Heart left ventricle (tissue), 16 donors: ENCODE measurements around the gene CDAN1. TPM values are rescaled to one million over a fixed set of nuclear protein-coding genes. Genes with fewer than 3 reads are reported as not detected.

Source experiments
- ATAC-seq, 4 donors: fragments of 200-7000 bp; cut with Tn5 transposase; one replicate each; pipeline ENCODE4 v1.9.1; 2020 to 2022; ENCODE audit warnings: moderate library complexity in 4 of 4, mild to moderate bottlenecking in 3 of 4, moderate number of reproducible peaks in 1 of 4
- DNase-seq, 5 donors: peaks; one replicate each; pipeline ENCODE4 v3.0.0-alpha.2; 2020
- H3K27ac ChIP-seq, 12 donors: fragments of 200-600 bp; sonication (generic) in 4 of 12; one replicate each; pipeline versions ENCODE4 v1.5.0 to v1.8.0; 2016 to 2022; ENCODE audit warnings: mild to moderate bottlenecking in 2 of 12
- H3K27me3 ChIP-seq, 9 donors: fragments of 200-600 bp; sonication (generic) in 2 of 9; one replicate each; pipeline versions ENCODE4 v1.5.1 to v1.8.0; 2016 to 2022; ENCODE audit warnings: mild to moderate bottlenecking in 3 of 9
- H3K36me3 ChIP-seq, 9 donors: fragments of 200-600 bp; sonication (generic) in 2 of 9; one replicate each; pipeline versions ENCODE4 v1.5.0 to v1.8.0; 2018 to 2022; ENCODE audit warnings: mild to moderate bottlenecking in 2 of 9
- H3K4me1 ChIP-seq, 12 donors: fragments of 200-600 bp; sonication (generic) in 4 of 12; one replicate each; pipeline versions ENCODE4 v1.5.0 to v1.8.0; 2016 to 2022; ENCODE audit warnings: mild to moderate bottlenecking in 3 of 12
- H3K4me3 ChIP-seq, 12 donors: fragments of 200-600 bp; sonication (generic) in 4 of 12; one replicate each; pipeline versions ENCODE4 v1.5.0 to v1.8.0; 2017 to 2022; ENCODE audit warnings: mild to moderate bottlenecking in 9 of 12, moderate library complexity in 4 of 12
- H3K9me3 ChIP-seq, 12 donors: fragments of 200-600 bp; sonication (generic) in 4 of 12; one replicate each; pipeline versions ENCODE4 v1.5.0 to v1.8.0; 2016 to 2022; ENCODE audit warnings: mild to moderate bottlenecking in 1 of 12
- POLR2A ChIP-seq, 2 donors: fragments of 450-650 bp; IDR thresholded peaks; one replicate each; pipeline ENCODE4 v1.6.1; 2017; ENCODE audit warnings: antibody characterized with exemption in 2 of 2, mild to moderate bottlenecking in 2 of 2, moderate library complexity in 2 of 2
- WGBS, 4 donors: extraction: QIAGEN DNeasy Blood & Tissue Kit in 2 of 4; methylation state at CpG; one replicate each; pipeline versions ENCODE4 v1.1.5 to v1.1.7; 2013 to 2018; 5-methylcytosine and 5-hydroxymethylcytosine counted together
- intact Hi-C, 10 donors: fragments of 100-400 bp; cut with DNase I; formaldehyde crosslinking; loops; one replicate each; pipeline versions ENCODE4 v1.11.1 to v1.14.2; 2022
- polyA plus RNA-seq, 2 donors: library from polyadenylated mRNA; stranded (reverse); fragments of 200-250 nt; gene quantifications; one replicate each; pipeline ENCODE4 v1.2.3, GENCODE V29; 2013
- total RNA-seq, 9 donors: library from RNA; depleted of rRNA in 2 of 9; stranded (reverse); fragments of >200 nt in 2 of 9; fragmentation: NEBNext Ultra II Directional in 3 of 9; extraction: Animal tissue kit (Norgen Biotek cat#: 25700) in 3 of 9; gene quantifications; one replicate each; pipeline versions ENCODE4 v1.1.0 to v1.2.4, GENCODE V29; 2016 to 2023
- TF ChIP-seq, protein P1 (sequence below), 12 donors: fragments of 200-600 bp; sonication (generic) in 4 of 12; IDR thresholded peaks; one replicate each; pipeline versions ENCODE4 v1.5.0 to v1.8.0; 2018 to 2022; ENCODE audit warnings: antibody characterized with exemption in 12 of 12, mild to moderate bottlenecking in 5 of 12
- donor health status: ischemic (EF 13 %, LVEDD 7.1; RV severe dilation, severe dysfunction).
- donor health status: healthy with polysubstance abuse.
- donor health status: DM: no; HTN: yes; CAD: no.
- donor health status: DM: no; HTN: no; CAD: no.
- donor health status: ischemic (EF 25% LVEDD 6.9; RV normal size, moderate dysfunction).
- donor health status: ischemic (EF 25% LVEDD 5.7; RV mildly dilated, moderate dysfunction).
- donor health status: healthy.
- donor health status: DM: yes; HTN: yes; CAD: no.
- donor health status: ischemic (EF 35%, LVEDD 5.7; RV mildly dilated, moderate dysfunction).
- donor health status: nonischemic (EF 11% LVEDD 7.7; RV severe dilation, severe dysfunction).
- donor health status: DM: yes; HTN: yes; CAD: no.
- donor health status: PGD.
- donor health status: ischemic (EF 29% LVEDD 5.4; RV normal size, mild dysfunction).
- donor health status: nonischemic (EF 23%, LVEDD 6.1; RV moderate dilation, normal function).

The CDAN1 gene
- total and polyA plus RNA-seq, 11 donors: 4.3 to 6.9 (median 5.6) TPM

DNA sequence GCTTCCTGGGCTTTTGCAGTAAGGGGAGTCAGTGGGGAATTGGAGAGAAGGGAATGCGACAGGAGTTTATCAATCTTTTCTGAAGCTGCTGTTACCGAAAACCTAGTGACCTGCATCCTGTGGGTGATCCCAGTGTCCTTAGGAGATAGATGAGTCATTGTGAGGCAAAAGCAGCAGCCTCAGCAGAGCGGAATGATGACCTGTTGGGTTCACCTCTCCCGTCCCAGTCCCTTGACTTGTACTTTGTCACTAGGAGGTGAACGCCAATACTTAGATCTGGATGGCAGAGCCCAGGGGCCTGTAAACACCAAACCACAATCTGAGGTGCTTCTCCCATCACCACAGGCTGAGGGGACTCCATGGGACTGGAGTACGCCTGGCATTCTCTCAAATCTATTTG is 17.9 kb downstream of the CDAN1 start:
- ATAC-seq (no peak), DNase-seq (no peak)
- H3K27me3 ChIP-seq: no peaks in the 10 kb centered on the region
- TF ChIP-seq, protein P1, sequence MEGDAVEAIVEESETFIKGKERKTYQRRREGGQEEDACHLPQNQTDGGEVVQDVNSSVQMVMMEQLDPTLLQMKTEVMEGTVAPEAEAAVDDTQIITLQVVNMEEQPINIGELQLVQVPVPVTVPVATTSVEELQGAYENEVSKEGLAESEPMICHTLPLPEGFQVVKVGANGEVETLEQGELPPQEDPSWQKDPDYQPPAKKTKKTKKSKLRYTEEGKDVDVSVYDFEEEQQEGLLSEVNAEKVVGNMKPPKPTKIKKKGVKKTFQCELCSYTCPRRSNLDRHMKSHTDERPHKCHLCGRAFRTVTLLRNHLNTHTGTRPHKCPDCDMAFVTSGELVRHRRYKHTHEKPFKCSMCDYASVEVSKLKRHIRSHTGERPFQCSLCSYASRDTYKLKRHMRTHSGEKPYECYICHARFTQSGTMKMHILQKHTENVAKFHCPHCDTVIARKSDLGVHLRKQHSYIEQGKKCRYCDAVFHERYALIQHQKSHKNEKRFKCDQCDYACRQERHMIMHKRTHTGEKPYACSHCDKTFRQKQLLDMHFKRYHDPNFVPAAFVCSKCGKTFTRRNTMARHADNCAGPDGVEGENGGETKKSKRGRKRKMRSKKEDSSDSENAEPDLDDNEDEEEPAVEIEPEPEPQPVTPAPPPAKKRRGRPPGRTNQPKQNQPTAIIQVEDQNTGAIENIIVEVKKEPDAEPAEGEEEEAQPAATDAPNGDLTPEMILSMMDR (IDR thresholded peaks at IDR 0.05): no peak
- TF ChIP-seq POLR2A (IDR thresholded peaks at IDR 0.05): no peak
- H3K4me1 ChIP-seq: no peaks in the 10 kb centered on the region
- H3K4me3 ChIP-seq: no peak overlapping the region
- WGBS, 4 donors: 78 to 96% (median 90%) methylated on average over 6 of the region's 6 CpGs
- peaks cover 0 to 77% (median 59%) of the 10 kb centered on the region in 9 donors for H3K36me3 ChIP-seq
- no peak overlapping the region for H3K27ac ChIP-seq
- H3K9me3 ChIP-seq: no peaks in the 10 kb centered on the region
- intact Hi-C loops: no loop called here

DNA sequence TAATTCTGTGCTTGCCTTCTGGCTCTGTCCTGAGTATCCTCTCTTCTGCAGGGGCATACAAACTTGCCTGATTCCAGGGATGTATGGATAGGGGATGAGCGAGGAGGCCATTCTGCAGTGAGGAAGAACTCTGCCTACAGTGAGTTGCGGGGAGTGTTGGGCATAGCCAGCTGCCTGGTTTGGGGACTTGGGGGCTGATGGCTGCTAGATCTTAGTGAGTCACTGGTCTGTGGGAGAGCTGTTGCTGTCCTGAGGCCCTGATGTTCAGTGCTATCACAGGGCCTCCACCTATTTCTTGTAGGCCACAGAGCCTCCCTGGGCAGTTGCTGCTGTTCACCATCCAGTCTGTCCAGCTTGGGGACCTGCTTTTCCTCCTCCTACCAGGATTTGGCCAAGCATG is 20.3 kb downstream of the CDAN1 start:
- WGBS, 4 donors: 89 to 100% (median 96%) methylated on average over 2 of the region's 2 CpGs
- Histone ChIP-seq H3K9me3 (no peaks in the 10 kb centered on the region), H3K27ac (no peak overlapping the region), H3K36me3 (peaks cover 0 to 59% (median 41%) of the 10 kb centered on the region in 9 donors), H3K4me3 (no peak overlapping the region), H3K27me3 (no peaks in the 10 kb centered on the region), H3K4me1 (no peaks in the 10 kb centered on the region)
- intact Hi-C loops: no loop called here
- TF ChIP-seq, protein P1 (IDR thresholded peaks at IDR 0.05): no peak
- TF ChIP-seq POLR2A (IDR thresholded peaks at IDR 0.05): no peak
- no peak for ATAC-seq
- DNase-seq: no peak

DNA sequence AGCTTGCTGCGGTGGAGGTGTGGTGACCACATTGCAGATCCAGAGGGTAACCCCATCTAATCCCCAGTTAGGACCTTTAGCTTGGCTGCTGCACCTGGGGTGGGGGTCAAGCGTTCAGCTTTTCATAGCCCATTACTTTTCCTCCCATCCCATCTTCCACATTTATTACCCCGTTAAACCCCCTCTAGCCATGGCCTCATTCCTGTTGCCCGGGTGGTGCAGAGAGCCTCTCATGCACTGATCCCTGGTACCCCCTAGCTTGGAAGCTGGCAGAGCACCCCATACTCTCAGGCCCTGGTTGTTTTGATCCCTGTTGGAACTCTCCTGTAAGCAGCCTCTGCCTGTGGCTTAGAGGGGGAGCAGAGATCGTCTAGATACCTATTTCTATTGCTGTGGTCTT is 20.8 kb downstream of the CDAN1 start:
- intact Hi-C loops: no loop called here
- TF ChIP-seq POLR2A (IDR thresholded peaks at IDR 0.05): no peak
- peaks cover 0 to 54% (median 39%) of the 10 kb centered on the region in 9 donors for H3K36me3 ChIP-seq
- 96 to 98% (median 97%) methylated on average over 5 of the region's 5 CpGs for WGBS, 4 donors
- no peak overlapping the region for H3K27ac ChIP-seq
- no peak overlapping the region for H3K4me3 ChIP-seq
- H3K27me3 ChIP-seq: no peaks in the 10 kb centered on the region
- H3K9me3 ChIP-seq: no peaks in the 10 kb centered on the region
- DNase-seq (no peak), ATAC-seq (no peak)
- H3K4me1 ChIP-seq: no peaks in the 10 kb centered on the region

- peaks cover 0 to 23% (median 5%) of the 10 kb centered on the region in 9 donors for H3K36me3 ChIP-seq
- no peak overlapping the region for H3K4me3 ChIP-seq
- no peak overlapping the region for H3K27ac ChIP-seq
- intact Hi-C loops: no loop called here
- peaks cover 0 to 3% (median 0%) of the 10 kb centered on the region in 12 donors for H3K4me1 ChIP-seq
- ATAC-seq: no peak
- TF ChIP-seq, protein P1 (IDR thresholded peaks at IDR 0.05): no peak
- no peak for TF ChIP-seq POLR2A (IDR thresholded peaks at IDR 0.05)
- DNase-seq: peak in 1 of 5 donors; percentile 7
- 94 to 98% (median 95%) methylated on average over 4 of the region's 4 CpGs for WGBS, 4 donors
- H3K27me3 ChIP-seq: no peaks in the 10 kb centered on the region
- H3K9me3 ChIP-seq: no peaks in the 10 kb centered on the region
Measured at GRCh38 chr15:42712584-42712983, 24.3 kb downstream of the CDAN1 start.

GRCh38 chr15:42711746-42712145 is 25.2 kb downstream of the CDAN1 start:
- intact Hi-C loops: no loop called here
- WGBS, 4 donors: 55 to 76% (median 69%) methylated on average over 3 of the region's 3 CpGs
- TF ChIP-seq, protein P1 (IDR thresholded peaks at IDR 0.05): no peak
- no peak for TF ChIP-seq POLR2A (IDR thresholded peaks at IDR 0.05)
- ATAC-seq (peak in 3 of 4 donors; percentile 30 to 48 (median 34)), DNase-seq (no peak)
- Histone ChIP-seq H3K4me1 (peaks cover 0 to 7% (median 3%) of the 10 kb centered on the region in 12 donors), H3K36me3 (peaks cover 0 to 15% (median 2%) of the 10 kb centered on the region in 9 donors), H3K27ac (no peak overlapping the region), H3K9me3 (no peaks in the 10 kb centered on the region), H3K27me3 (no peaks in the 10 kb centered on the region), H3K4me3 (no peak overlapping the region)
